HepG2 (cell line): ENCODE data around the gene NEK8. TPM values are rescaled to one million over a fixed set of nuclear protein-coding genes. Genes with fewer than 3 reads are reported as not detected.

Experiments
- ATF7-NPFF ChIP-seq: sonication (generic); formaldehyde crosslinking; IDR thresholded peaks from 2 replicates; pipeline ENCODE4 v1.8.1; 2023; ENCODE audit warnings: mild to moderate bottlenecking, low read depth, missing genetic modification reagents, moderate library complexity
- HNF1A ChIP-seq, 2 experiments: sonication (generic) in 1 of 2; formaldehyde crosslinking in 1 of 2; IDR thresholded peaks; 2 replicates each; pipeline versions ENCODE4 v1.4.0 to v1.6.1; 2016 to 2020; ENCODE audit warnings: borderline replicate concordance in 1 of 2, low read depth in 1 of 2, mild to moderate bottlenecking in 1 of 2, missing genetic modification reagents in 1 of 2
- NAIF1 ChIP-seq: sonication (generic); formaldehyde crosslinking; IDR thresholded peaks from 2 replicates; pipeline ENCODE4 v1.5.0; 2020; ENCODE audit warnings: mild to moderate bottlenecking, missing genetic modification reagents, borderline replicate concordance
- NFKB2 ChIP-seq: sonication (generic); formaldehyde crosslinking; IDR thresholded peaks from 2 replicates; pipeline ENCODE4 v1.4.0; 2020; ENCODE audit warnings: missing genetic modification reagents, borderline replicate concordance
- SATB2 ChIP-seq: sonication (generic); formaldehyde crosslinking; IDR thresholded peaks from 2 replicates; pipeline ENCODE4 v1.5.0; 2020; ENCODE audit warnings: missing genetic modification reagents
- SP4 ChIP-seq: sonication (generic); formaldehyde crosslinking; IDR thresholded peaks from 2 replicates; pipeline ENCODE4 v1.8.1; 2023; ENCODE audit warnings: mild to moderate bottlenecking, missing genetic modification reagents
- ZNF280D ChIP-seq: sonication (generic); formaldehyde crosslinking; IDR thresholded peaks from 2 replicates; pipeline ENCODE4 v1.5.1; 2020; ENCODE audit warnings: mild to moderate bottlenecking, missing genetic modification reagents
- ZNF329 ChIP-seq: sonication (generic); formaldehyde crosslinking; IDR thresholded peaks from 2 replicates; pipeline ENCODE4 v1.9.0; 2021; ENCODE audit warnings: low read depth, mild to moderate bottlenecking, missing genetic modification reagents
- ZNF407 ChIP-seq: sonication (generic); formaldehyde crosslinking; IDR thresholded peaks from one replicate; pipeline ENCODE4 v1.5.1; 2020; ENCODE audit warnings: mild to moderate bottlenecking, missing genetic modification reagents; ENCODE audit errors: not compliant biosample characterization
- ZNF44 ChIP-seq: sonication (generic); formaldehyde crosslinking; IDR thresholded peaks from 2 replicates; pipeline ENCODE4 v1.5.1; 2020; ENCODE audit warnings: mild to moderate bottlenecking, missing genetic modification reagents
- ZNF614 ChIP-seq: IDR thresholded peaks from 2 replicates; pipeline ENCODE4 v1.6.1; 2018; ENCODE audit warnings: missing biosample characterization, missing genetic modification reagents, inconsistent platforms, borderline replicate concordance
- ZNF619 ChIP-seq: sonication (generic); formaldehyde crosslinking; IDR thresholded peaks from 2 replicates; pipeline ENCODE4 v1.4.0; 2020; ENCODE audit warnings: mild to moderate bottlenecking, missing genetic modification reagents
- ZNF777 ChIP-seq: sonication (generic); formaldehyde crosslinking; IDR thresholded peaks from 2 replicates; pipeline ENCODE4 v1.4.0; 2020; ENCODE audit warnings: missing genetic modification reagents
- polyA plus RNA-seq, 8 experiments: library from polyadenylated mRNA; depleted of rRNA in 3 of 8; stranded (reverse) in 7 of 8; unstranded in 1 of 8; fragments of >200 nt; fragmentation: Illumina TruSeq in 4 of 8; extraction: Trizol in 4 of 8; gene quantifications; 2 replicates each; pipeline versions ENCODE4 v1.2.1 to v1.2.3, GENCODE V29; 2011 to 2016; ENCODE audit warnings: low read depth in 4 of 8, missing spikeins in 1 of 8, mixed read lengths in 1 of 8; ENCODE audit not compliant: insufficient read depth in 1 of 8
- total RNA-seq, 5 experiments: library from RNA; depleted of rRNA; stranded (reverse); fragments of >200 nt; fragmentation: Illumina TruSeq; extraction: Trizol; gene quantifications; 2 replicates each; pipeline ENCODE4 v1.2.3, GENCODE V29; 2016; ENCODE audit warnings: low read depth in 1 of 5

Gene NEK8
- total and polyA plus RNA-seq, 2 of the 13 experiments (the other 11 are each of a cell fraction or from before 2014, with no cell fraction given), result 5.8 to 13.5 TPM

GRCh38 chr17:28726226-28726626 lies 2.4 kb upstream of the NEK8 start, which contains the start of gene TLCD1 (continued):
- TF ChIP-seq HNF1A (IDR thresholded peaks at IDR 0.05; ENCODE audit: low read depth), result no peak
- TF ChIP-seq HNF1A (CRISPR knock-in tag; IDR thresholded peaks at IDR 0.05; ENCODE audit: borderline replicate concordance), result no peak
- no peak for TF ChIP-seq SP4 (CRISPR knock-in tag)
- TF ChIP-seq ZNF44 (CRISPR knock-in tag), result no peak
- no peak for TF ChIP-seq ZNF777 (CRISPR knock-in tag)
- no peak for TF ChIP-seq NAIF1 (CRISPR knock-in tag)
- no peak for TF ChIP-seq ZNF619
- TF ChIP-seq NFKB2, result no peak
- no peak for TF ChIP-seq ZNF614 (CRISPR knock-in tag)
- TF ChIP-seq SATB2, result no peak
- no peak for TF ChIP-seq ZNF407 (CRISPR knock-in tag)
- no peak for TF ChIP-seq ATF7-NPFF (CRISPR knock-in tag)
- TF ChIP-seq ZNF329 (CRISPR knock-in tag), result no peak
- no peak for TF ChIP-seq ZNF280D (CRISPR knock-in tag)
